HG03139 (cell line): ENCODE results near the gene NCEH1.
"Not testable (repeated sequence)": the region's sequence is repeated elsewhere in the genome, so short reads cannot be mapped to it uniquely, and the experiment has no call there.

ENCODE experiments used
- ATAC-seq: cut with Tn5 transposase; IDR thresholded peaks from one replicate; pipeline ENCODE4 v1.9.1; 2021; ENCODE audit not compliant: unreplicated experiment

NCEH1 gene

DNA sequence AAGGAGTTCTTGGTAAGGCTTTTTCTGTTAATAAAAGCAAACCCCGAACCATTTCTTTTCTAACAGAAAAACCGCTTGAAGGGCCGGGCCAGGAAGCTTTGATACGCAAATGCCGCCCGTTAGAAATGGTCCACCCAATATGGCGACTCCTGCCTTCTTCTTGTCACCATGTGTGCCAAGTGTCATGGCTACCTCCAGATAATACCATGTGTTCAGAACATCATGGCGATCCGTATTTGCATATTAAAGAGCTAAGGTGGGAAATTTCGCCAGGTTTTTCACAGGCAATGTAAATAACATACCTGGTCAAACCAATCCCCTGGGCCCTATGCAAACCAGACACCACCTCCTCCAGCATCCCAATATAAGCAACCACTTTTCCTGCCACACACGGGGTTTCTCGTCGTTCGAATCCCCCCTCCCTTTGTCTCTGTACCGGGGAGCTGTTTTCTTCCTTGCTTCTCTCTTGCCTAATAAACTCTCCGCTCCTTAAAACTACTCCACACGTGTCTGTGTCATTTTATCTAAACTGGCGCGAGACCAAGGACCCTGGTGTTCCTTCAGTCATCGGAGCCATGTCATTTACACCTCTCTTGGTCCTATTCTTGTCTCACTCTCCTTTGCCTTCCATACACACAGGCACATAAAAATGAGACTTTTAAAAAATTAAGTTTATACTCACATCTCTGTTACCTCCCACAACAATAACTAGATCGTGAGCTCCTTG, 34.5 kb downstream of the NCEH1 start:
- no peak for ATAC-seq

DNA sequence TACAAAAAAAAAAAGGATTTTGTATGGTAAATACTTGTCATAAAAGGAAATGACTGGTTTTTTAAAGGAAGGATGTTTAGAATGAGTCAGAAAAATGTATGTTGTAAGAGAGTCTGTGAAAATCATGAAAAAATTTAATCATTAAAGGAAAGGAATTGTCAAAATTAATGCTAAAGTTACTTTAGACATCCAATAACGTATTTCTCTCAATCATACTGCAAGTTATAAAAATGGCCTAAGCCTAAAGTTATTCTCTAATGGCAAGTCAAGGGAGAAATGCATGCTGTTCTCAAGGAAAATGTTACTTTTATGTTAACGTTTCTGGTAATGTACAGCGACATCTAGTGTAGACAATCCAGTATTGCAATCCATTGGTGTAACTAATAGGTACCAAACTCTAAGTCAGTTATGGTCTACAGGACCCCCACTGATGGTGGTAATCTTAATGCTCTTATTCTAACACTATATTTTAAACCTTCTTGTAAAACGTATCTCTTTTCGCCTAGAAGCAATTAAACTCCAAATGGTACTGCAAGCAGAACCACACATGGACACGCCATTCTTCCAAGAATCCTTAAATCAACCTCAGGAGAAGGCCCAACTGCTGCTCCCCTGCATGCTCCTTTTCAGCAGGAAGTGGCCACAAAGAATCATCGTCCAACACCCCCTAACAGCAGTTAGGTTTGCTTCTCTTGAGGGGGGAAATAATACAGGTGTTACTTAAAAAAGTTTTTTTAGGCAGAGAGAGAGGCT, 35.2 kb downstream of the NCEH1 start:
- ATAC-seq, result no peak

DNA sequence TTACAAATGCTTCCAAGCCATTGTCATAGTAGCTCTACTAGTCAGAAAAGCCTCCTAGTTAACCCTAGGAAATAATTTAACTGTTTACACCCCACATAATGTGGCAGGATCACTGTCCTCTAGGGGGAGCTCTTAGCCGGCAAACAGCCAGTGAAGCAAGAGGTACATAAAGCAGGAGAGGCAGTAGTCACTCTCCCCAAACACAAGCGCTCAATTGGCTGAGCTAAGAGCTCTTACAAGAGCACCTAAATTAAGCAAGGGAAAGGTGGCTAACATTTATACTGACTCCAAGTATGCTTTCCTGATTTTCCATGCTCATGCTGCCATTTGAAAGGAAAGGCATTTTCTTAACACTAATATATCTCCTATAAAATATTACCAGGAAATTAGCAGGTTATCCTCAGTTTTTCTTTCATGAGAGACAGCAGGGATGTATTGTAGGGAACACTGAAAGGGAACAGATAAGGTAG, 37.6 kb downstream of the NCEH1 start:
- ATAC-seq, result peak; percentile 67

DNA sequence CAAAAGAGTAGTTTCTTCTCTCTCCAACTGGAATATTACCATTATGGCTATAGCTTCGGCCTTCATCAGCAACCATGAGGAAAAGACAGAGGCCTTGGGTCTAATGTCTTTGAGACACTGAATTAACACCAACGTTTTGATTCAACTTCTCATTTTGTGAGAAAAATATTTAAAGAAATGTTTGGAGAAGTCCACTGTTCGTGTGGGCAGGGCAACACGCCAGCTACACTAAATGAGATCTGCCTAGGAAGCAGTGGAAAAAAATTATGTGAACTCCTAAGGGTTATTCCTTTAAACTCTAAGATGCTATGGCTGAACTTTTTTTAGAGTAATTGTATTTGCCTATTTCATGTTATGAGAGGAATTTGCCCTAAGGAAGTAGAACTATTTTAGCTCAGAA, 41.8 kb downstream of the NCEH1 start:
- no peak for ATAC-seq

DNA sequence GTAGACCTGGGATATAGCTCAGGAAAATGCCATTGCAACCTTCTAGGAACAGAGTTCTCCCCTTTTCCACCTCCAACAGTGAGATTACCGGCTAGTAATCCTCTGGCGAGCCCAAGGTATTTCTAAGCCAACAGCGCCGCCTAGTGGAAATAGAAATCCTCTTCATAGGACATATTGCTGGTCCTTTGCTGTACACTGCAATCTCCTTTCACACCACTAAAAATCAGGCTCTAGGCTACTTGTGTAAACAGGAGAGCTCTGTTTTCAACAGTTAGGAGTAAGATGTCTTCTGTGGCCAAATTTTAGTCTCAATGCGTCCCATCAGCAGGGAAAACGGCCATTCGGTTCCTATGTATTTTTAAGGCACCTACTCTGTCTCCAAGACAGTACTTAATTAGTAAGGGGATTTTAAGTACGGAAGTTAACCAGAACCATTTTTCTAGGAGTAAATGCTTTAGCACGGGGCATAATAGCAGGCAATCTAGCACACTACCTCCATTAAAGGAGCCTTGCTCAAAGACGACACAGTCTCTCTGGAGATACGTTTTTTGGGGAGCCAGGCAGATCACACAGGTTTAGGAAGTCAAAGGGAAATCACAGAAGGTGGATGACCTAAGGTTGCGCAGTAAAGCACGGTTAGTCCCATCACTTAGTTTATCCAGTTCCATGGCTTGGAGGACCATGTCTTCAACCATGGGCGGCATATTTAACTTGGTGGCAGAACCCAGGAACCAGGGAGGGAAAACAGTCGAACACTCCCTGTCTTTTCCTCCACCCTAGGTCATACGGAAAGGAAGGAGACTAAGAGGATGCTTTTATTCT, 43.8 kb downstream of the NCEH1 start:
- ATAC-seq, result peak; percentile 97

DNA sequence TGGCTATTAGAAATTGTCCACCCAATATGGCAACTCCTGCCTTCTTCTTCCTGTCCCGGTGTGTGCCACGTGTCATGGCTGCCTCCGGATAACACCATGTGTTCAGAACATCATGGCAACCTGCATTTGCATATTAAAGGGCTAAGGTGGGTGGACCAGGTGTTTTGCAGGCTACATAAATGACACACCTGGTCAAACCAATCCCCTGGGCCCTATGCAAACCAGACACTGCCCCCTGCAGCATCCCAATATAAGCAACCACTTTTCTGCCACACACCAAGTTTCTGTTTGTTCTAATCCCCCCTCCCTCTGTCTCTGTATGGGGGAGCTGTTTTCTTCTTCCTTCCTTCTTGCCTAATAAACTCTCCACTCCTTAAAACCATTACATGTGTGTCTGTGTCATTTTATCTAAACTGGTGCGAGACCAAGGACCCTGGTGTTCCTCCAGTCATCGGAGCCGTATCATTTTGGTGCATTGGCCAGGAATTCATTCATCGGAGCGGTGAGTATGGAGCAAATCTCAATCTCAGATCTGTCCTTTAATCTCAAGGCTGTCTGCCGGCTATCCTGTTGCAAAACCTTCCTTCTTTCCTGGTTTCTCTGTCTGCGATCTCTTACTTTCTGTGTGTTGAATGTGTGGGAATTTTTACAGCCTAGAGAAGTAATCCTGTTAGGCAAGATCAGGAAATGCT, 44.5 kb downstream of the NCEH1 start:
- no peak for ATAC-seq

DNA sequence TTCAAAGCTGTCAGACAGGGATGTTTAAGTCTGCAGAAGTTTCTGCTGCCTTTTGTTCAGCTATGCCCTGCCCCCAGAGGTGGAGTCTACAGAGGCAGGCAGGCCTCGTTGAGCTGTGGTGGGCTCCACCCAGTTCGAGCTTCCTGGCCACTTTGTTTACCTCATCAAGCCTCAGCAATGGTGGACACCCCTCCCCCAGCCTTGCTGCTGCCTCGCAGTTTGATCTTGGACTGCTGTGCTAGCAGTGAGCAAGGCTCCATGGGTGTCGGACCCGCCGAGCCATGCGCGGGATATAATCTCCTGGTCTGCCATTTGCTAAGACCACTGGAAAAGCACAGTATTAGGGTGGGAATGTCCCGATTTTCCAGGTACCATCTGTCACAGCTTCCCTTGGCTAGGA, 45.4 kb downstream of the NCEH1 start:
- not testable (repeated sequence) for ATAC-seq

DNA sequence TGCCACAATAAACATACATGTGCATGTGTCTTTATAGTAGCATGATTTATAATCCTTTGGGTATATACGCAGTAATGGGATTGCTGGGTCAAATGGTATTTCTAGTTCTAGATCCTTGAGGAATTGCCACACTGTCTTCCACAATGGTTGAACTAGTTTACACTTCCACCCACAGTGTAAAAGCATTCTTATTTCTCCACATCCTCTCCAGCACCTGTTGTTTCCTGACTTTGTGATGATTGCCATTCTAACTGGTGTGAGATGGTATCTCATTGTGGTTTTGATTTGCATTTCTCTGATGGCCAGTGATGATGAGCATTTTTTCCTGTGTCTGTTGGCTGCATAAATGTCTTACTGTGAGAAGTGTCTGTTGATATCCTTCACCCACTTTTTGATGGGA, 50.4 kb downstream of the NCEH1 start:
- ATAC-seq, result not testable (repeated sequence)

DNA sequence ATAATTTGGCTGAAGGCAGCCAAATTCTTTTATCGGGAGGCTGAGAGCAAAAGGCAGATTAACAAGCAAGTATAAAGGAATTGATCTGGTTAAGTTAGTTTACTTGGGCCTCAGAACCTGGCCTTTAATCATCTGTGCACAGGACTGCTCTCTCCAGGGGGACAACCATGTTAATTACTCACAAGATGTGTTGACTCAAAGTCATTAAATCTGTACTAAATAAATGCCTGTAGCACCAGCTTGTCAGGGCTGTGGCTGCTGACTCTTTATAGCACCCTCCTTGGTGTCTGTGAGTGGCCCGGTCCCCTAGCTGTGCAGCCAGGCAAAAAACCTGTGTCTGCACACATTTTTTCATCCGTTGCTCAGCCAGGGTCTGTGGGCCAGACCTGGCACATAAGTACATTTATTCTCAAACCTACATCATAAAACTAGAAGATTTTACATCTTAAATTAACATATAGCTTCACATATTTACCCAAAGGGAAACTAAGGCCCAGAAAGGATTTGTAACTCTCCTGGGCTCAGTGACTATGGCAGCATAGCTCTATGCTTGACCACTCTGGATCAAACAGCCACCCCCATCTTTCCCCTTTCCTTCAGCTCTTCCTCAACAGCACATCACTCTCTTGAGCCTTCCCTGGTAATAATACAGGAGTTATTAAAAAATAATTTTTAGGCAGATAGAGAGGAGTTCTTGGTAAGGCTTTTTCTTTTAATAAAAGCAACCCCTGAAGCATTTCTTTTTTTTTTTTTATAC, 51.4 kb downstream of the NCEH1 start:
- ATAC-seq, result no peak

DNA sequence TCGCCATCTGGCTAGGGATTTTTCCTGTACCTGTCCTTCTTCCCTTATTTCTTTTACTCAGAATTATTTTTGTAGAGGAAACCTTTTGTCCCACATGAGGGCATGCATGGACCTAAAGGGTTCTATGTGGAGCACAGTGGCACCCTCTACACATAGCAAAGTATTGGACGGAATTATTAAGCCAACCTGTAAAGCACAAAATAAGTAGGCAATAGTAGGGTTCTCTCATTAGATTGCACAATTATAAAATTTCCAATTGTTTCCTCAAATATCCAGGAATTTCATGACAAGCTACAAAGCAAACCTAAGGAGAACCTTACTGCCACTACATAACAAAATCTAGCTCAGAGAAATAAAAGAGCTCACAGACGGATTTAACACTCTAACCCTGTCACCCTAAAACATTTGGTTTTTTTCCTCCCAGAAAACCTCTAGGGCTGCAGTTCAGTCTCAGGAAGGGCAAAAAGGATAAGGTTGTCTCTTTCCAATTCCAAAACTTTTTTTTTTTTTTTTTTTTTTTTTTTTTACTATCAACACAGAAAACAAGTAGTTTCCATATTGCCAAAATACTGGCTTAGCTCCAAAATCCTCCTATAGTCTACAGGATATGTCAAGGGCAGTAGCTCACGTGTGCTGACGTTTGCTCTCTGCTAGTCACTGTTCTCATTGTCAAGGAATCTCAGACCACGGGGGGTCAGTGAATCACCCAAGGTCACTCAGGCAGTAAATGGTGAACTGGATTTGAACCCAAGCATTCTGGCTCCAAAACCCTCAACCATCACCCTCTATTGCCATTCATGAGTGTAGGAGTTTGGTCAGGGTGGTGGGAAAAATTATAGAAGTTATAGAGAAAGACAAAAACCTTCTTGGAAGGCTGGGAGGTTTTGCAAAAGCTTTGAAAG, 52.3 kb downstream of the NCEH1 start:
- ATAC-seq, result no peak

DNA sequence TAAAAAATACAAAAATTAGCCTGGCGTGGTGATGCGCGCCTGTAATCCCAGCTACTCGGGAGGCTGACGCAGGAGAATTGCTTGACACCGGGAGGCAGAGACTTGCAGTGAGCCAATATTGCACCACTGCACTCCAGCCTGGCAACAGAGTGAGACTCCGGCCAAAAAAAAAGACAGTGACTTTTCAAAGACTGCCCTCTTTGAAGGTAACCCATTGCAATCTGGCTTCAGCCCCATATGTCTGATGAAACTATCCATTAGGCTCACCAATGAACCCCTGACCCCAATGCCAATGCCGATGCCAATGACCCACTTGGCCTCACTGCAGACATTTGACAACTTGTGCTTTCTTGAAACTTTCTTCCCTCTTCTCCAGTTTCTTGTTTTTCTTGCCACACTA, 54.3 kb downstream of the NCEH1 start:
- no peak for ATAC-seq

DNA sequence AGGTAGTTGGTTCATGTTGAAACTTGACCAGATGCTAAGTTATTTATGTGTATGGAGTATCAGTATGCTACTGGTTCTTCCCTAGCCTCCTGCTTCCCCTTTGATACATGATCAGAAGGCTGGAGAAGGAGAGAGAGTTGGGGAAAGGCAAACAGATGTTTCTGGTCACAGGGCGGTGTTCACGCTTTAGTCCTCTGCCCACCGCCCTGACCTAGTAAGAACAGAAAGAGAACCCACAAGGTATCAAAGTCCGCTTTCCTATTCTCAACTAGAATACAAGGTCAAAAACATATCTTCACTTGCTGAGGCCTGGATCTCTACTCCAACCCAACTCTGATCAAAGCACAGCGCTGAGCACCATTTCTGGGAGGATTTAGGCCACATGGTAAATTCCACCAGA, 55.5 kb downstream of the NCEH1 start:
- ATAC-seq, result no peak

DNA sequence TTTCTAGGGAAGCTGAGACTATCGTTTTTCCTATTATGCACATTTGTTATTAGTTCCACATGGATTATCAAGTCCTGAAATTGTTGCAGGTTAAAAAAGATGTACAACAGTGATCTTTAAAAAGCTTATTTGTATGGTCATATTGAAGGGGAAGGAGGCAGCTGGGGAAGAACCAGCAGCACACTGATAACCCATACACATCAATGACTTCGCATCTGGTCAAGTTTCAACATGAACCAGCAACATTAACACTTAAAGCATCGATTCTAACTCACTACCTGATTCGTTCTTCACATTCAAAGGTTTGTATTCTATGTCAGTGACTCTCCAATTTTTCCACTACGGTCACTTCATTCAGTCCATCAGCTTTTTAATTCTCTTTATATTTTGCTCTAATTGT, 56.4 kb downstream of the NCEH1 start:
- no peak for ATAC-seq

DNA sequence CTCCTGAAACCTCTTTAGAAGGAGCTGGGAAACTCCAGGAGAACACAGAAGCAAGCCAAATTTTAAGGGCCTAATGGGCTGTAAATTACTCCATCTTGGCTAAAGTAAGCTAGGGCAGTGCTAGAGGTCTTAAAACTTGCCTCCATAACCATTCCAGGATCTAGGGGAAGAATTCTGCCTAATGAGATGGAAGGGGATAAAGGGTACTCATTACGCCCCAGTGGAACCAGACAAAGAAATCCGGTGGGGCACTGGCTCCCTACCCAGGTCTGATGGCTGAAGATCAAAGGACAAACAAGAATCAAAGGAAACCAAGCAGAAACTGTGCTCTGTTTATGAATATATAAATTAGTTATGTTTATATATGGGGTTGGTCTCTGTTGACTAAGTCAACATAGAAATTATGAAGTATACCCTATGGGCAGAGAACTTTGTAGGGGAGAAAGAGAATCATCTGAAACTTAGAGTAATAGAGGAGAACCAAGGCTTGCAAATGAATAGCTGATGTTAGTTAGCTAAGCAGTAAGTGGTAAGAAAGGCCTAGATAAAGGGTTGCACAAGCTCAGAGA, 57.8 kb downstream of the NCEH1 start:
- ATAC-seq, result no peak

DNA sequence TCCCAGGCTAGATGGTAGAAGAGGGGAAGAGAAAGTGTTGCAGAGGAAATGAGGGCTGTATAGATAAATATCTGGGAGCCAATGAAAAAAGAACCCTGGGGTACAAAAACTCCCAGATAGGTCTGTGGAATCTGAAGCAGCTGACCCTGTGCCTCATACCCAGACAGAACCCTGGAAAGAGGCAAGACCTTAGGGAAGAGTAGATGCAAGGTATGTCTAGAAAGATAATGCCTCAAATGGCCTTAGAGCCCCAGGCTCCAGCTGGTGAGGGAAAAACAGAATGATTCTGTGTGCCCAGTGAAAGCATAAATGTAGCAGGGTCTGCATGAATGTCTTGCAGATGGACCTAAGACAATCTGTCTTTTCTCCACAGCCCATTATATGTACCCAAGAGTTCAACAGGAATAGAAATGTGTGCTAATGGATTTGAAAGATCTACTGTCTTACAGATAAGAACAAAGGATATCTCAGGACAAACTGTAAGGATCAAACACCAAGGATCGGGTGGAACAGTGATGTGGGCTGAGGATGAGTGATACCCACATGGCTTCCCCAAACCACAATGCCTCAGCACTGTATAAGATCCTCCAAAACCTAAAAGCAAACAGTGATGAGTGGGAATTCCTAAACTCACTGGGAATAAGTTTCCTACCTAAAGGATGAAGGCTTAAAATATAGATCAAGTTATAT, 58.8 kb downstream of the NCEH1 start:
- no peak for ATAC-seq

DNA sequence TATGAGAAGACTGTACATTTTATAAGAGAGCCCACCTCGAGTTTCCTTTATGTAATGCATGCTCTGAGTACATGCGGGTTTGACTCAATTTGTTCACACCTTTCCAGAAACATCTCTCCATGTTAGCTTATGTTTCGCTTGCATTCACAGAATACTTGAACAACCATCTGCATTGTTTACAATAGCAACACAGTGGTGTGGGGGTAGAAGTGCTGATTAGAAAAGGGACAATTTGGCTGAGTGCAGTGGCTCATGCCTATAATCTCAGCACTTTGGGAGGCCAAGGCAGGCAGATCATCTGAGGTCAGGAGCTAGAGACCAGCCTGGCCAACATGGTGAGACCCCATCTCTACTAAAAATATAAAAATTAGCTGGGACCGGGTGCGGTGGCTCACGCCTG, 60.9 kb downstream of the NCEH1 start:
- ATAC-seq, result no peak

DNA sequence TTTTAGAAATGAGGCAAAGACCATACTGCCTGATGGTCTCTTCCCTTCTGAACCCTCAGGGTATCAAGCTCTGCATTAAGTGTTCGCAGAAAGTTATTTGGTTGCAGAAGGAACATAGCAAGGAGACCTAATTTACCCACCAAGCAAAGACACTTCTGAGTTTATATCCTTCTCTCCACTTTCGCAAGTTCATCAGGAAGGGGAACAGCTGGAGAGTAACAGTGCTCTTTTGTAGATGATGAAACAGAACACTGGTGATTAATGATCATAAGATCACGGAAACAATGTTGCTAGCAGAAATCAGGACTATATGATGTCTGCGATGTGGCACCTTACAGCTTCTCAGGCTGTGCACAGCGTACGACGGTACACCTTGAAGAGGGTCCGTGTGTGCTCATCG, 62.1 kb downstream of the NCEH1 start:
- no peak for ATAC-seq

DNA sequence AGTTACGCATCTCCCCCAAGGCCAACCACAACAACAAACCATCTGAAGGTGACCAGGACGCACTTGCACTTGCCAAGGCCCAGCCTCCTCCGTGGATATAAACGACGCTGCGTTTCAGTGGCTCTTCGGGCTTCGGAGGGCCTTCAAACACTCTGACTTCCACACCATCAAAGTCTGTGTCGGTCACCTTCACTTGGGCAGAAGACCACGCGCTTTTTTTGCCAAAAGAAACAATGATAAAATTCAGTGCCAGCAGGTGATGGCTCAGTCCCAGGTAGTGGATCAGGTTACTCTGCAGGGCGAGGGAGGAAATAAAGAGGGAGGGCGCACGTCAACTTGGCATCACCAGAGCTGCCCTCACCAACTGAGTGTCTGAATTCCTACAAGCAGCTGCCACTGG, 63.0 kb downstream of the NCEH1 start:
- no peak for ATAC-seq
